ENCODE results near the gene CTSC. TPM values are rescaled to one million over a fixed set of nuclear protein-coding genes. Genes with fewer than 3 reads are reported as not detected.

The CTSC gene
- total RNA-seq, 1 experiment from 2014 or later = 119 TPM

GRCh38 chr11:88337987-88338668 is 592 bp upstream of the CTSC start:
- H3K36me3 ChIP-seq (ENCODE audit: low read depth) = peaks cover 12% of the 10 kb centered on the region
- BruUV-seq (replicated peaks) = TSS peak; percentile 83
- no peaks in the 10 kb centered on the region for H3K9me2 ChIP-seq (ENCODE audit: insufficient read depth)
- H3K4me1 ChIP-seq (replicated peaks; ENCODE audit: insufficient read depth) = peaks cover 37% of the 10 kb centered on the region
- H3K27ac ChIP-seq = peak overlapping the region; percentile 73
- H3K79me2 ChIP-seq (ENCODE audit: low read depth) = peaks cover 26% of the 10 kb centered on the region
- POLR2A ChIA-PET (ENCODE audit: unreplicated experiment) = interaction anchor here (0.5 to 1.0 kb wide), 6 partner anchors 41 to 322 kb away, joined by 3 to 14 read pairs (median 6); no protein-coding TSS in a partner anchor
- no peaks in the 10 kb centered on the region for H3K27me3 ChIP-seq (ENCODE audit: insufficient read depth, low read depth)
- peak; percentile 26 to 47 for DNase-seq
- H4K20me1 ChIP-seq (ENCODE audit: insufficient read depth) = no peaks in the 10 kb centered on the region
- peak overlapping the region; percentile 93 for H2AFZ ChIP-seq
- intact Hi-C loops (cut with micrococcal nuclease; ENCODE audit: unreplicated experiment) = loop anchor here (1.0 to 5.0 kb wide), 5 partner anchors 44 to 198 kb away; no protein-coding TSS in a partner anchor
- H3F3A ChIP-seq (ENCODE audit: insufficient read depth, low read depth) = peaks cover 8% of the 10 kb centered on the region; the same call in 1 of the 2 replicates
- H3K4me3 ChIP-seq = peak overlapping the region; percentile 87
- H3K4me2 ChIP-seq = peak overlapping the region; percentile 89
- H3K9me3 ChIP-seq (ENCODE audit: insufficient read depth, low read depth) = no peaks in the 10 kb centered on the region
- TF ChIP-seq CTCF (conservative IDR thresholded peaks at IDR 0.05) = no peak
- CTCF ChIA-PET = no interaction called here

- ChIA-PET CTCF (no interaction called here), POLR2A (ENCODE audit: unreplicated experiment) (interaction anchor here (0.5 kb wide), 1 partner anchor 409 kb away, joined by 5 read pairs; no protein-coding TSS in a partner anchor)
- Histone ChIP-seq H3K4me2 (peak overlapping the region; percentile 89), H3F3A (ENCODE audit: insufficient read depth, low read depth) (peaks cover 8% of the 10 kb centered on the region; the same call in 1 of the 2 replicates), H3K4me1 (replicated peaks; ENCODE audit: insufficient read depth) (peaks cover 37% of the 10 kb centered on the region), H3K27ac (no peak overlapping the region), H3K4me3 (peak overlapping the region; percentile 87), H3K36me3 (ENCODE audit: low read depth) (peaks cover 34% of the 10 kb centered on the region), H3K79me2 (ENCODE audit: low read depth) (peaks cover 26% of the 10 kb centered on the region), H3K9me2 (ENCODE audit: insufficient read depth) (no peaks in the 10 kb centered on the region), H4K20me1 (ENCODE audit: insufficient read depth) (no peaks in the 10 kb centered on the region), H2AFZ (no peak overlapping the region), H3K9me3 (ENCODE audit: insufficient read depth, low read depth) (no peaks in the 10 kb centered on the region), H3K27me3 (ENCODE audit: insufficient read depth, low read depth) (no peaks in the 10 kb centered on the region)
- TF ChIP-seq CTCF (conservative IDR thresholded peaks at IDR 0.05) (no peak), EZH2 (IDR thresholded peaks at IDR 0.05; ENCODE audit: low read depth) (no peak)
- intact Hi-C loops (cut with micrococcal nuclease; ENCODE audit: unreplicated experiment) = loop anchor here (5.0 kb wide), 4 partner anchors 47 to 152 kb away; no protein-coding TSS in a partner anchor
- BruUV-seq (replicated peaks) = no TSS peak
- DNase-seq = no peak
Measured at GRCh38 chr11:88335284-88335683, 2.3 kb downstream of the CTSC start.

GRCh38 chr11:88333862-88334261 is 3.7 kb downstream of the CTSC start:
- ChIA-PET CTCF (no interaction called here), POLR2A (ENCODE audit: unreplicated experiment) (no interaction called here)
- Histone ChIP-seq H3K36me3 (ENCODE audit: low read depth) (peaks cover 34% of the 10 kb centered on the region), H3K27me3 (ENCODE audit: insufficient read depth, low read depth) (no peaks in the 10 kb centered on the region), H3K4me3 (no peak overlapping the region), H3K27ac (no peak overlapping the region), H3K79me2 (ENCODE audit: low read depth) (peaks cover 26% of the 10 kb centered on the region), H4K20me1 (ENCODE audit: insufficient read depth) (no peaks in the 10 kb centered on the region), H3F3A (ENCODE audit: insufficient read depth, low read depth) (peaks cover 8% of the 10 kb centered on the region; the same call in 1 of the 2 replicates), H3K9me2 (ENCODE audit: insufficient read depth) (no peaks in the 10 kb centered on the region), H3K4me2 (0 out of 2 replicates have a peak overlapping the region, but pooled peaks have one; percentile 6), H3K4me1 (replicated peaks; ENCODE audit: insufficient read depth) (peaks cover 30% of the 10 kb centered on the region), H2AFZ (no peak overlapping the region), H3K9me3 (ENCODE audit: insufficient read depth, low read depth) (no peaks in the 10 kb centered on the region)
- no peak for DNase-seq
- no TSS peak for BruUV-seq (replicated peaks)
- TF ChIP-seq EZH2 (IDR thresholded peaks at IDR 0.05; ENCODE audit: low read depth) (no peak), CTCF (conservative IDR thresholded peaks at IDR 0.05) (no peak)
- intact Hi-C loops (cut with micrococcal nuclease; ENCODE audit: unreplicated experiment) = no loop called here

All from PC-9 (cell line).